G401.6 (cell line): ENCODE data around the gene RASGEF1C.
"Not testable (repeated sequence)": the region's sequence is repeated elsewhere in the genome, so short reads cannot be mapped to it uniquely, and the experiment has no call there.

Experiments
- FAIRE-seq: peaks from 2 replicates; lab custom pipeline; 2012; peaks lifted over from hg19 to GRCh38; lab: Jason Lieb, UNC

Gene RASGEF1C

GRCh38 chr5:180135967-180136629, 72.9 kb downstream of the RASGEF1C start:
- FAIRE-seq: no peak

DNA sequence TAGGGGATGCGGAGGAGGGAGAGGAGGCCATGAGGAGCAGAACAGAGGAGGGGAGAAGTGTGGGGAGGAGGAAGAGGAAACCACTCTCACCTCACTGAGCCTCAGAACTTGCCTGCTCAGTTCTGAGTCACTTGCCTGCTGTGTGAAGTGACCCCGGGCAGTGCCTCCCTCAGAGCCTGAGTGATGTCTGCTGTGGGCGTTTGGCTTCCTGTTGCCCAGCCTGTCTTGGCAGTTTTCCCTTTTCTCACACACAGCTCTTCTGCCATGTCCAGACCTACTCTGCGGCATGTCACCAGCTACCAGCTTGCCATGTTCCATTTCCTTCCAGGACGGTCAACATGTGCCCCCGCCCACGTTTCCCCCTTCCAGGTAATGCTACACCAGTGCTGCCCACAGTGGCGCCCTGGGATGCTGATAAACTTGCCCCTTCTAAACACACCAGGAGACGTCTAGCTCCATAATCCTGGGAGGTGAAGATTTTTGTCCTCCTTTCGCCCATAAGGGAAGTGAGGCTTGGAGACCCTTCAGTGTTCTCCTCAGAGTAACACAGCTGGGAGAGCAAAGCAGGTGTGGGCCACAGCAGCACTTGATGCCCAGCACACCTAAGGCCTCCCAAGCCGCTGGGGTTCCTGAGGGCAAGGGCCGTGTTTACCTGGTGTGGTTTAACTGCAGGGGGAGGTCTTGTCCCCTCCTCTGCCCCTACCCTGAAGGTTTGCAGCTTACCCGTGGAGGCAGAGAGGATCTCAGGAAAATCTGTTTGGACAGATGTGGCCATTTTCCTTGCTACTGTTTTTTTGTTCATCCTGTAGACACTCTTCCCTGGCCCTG, 73.7 kb downstream of the RASGEF1C start:
- no peak for FAIRE-seq

DNA sequence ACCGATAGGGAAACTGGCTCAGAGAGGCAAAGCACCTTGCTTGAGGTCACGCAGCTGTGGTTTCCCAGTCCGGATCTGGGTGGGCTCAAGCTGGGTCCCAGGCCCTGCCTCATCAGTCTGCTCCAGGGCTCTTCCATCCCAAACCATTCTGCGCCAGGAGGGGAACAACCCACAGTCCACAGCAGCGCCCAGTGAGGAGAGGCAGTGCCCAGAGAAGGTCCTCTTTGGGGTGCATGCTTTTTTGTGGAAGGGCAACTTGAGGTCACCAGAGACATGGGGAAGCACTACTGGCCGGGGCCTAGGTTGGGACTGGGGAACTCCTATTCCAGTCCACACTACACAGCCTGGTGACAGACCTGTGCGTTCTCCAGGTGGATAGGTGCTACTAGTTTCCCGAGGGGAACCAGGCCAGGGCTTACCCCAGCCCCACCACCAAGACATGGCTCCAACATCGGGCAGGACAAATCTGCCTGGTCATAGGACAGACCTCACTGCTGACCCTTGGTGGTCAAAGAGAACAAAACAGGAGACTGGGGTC, 75.0 kb downstream of the RASGEF1C start:
- FAIRE-seq: no peak

GRCh38 chr5:180133551-180133950, 75.5 kb downstream of the RASGEF1C start:
- no peak for FAIRE-seq

- FAIRE-seq: no peak
Observed at GRCh38 chr5:180133060-180133459, 76.0 kb downstream of the RASGEF1C start.

- FAIRE-seq: no peak
Observed at GRCh38 chr5:180130876-180131740, 77.9 kb downstream of the RASGEF1C start.

DNA sequence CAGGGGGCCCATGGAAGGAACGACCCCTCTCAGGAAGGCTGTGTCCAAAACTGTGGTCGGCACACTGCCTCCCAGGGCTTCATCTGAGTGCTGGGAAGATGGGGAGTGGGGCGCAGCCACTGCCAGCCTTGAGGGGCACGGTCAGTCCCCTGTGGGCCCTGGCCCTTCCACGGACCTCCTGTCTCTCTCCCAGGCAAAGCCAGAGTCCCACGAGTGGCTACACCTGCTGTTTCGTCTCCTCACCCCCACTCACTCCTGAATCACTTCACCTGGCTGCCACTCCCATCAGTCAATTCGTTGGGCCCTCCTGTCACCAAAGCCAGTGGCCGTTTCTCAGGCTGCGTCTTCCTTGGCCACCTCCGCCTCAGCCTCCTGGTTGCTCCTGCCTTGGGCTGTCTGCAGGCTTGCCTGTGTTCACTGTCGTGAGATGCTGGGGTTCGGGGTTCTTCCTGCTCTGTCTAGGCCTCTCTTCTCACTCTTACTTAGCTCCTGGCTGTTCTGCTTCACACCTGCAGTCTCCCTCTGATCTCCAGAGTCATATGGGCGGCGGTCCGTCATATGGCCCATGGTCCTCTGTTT, 78.6 kb downstream of the RASGEF1C start:
- FAIRE-seq: no peak

DNA sequence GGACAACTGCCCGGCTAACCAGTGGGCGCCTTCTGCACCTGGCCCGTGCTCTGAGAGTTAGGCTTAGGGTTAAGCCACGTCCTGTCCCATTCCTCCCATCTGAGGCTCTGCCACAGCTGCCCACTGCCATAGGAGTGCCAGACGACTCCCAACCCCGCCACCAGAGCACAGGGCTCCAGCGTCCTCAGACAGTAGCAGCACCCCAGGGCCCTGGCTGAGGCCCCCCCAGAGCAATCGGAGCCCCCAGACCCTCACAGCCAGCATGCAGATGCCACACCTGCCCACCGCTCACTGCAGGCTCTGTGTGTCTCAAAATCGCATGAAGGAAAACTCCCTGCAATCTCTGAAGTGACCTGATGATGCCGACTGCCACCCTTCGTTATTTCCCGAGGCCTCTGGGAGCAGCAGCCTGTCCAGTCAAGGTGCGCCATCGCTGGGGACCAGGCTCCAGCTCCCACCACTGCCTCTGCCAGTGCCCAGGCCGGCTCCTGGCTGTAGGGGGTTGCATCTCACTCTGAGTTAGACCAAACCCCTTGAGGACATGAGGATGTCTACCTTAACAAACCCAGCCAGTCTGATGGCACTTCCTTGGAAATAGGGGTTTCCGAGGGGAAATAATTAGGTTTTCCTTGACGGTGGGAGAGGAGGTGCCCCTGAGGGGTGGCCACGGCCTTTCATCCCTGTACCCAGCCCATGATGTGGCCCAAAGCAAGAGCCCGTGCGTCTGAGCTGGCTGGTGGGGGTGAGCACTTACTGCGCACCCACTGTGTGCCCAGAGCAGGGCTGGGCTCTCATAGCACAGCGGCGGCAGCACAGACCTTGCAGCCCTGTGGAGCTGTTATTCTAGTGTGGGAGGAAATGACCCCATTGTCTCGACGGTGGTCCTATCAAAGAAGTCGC, 79.5 kb downstream of the RASGEF1C start:
- no peak for FAIRE-seq

- no peak for FAIRE-seq
Observed at GRCh38 chr5:180128671-180129261, 80.2 kb downstream of the RASGEF1C start.

DNA sequence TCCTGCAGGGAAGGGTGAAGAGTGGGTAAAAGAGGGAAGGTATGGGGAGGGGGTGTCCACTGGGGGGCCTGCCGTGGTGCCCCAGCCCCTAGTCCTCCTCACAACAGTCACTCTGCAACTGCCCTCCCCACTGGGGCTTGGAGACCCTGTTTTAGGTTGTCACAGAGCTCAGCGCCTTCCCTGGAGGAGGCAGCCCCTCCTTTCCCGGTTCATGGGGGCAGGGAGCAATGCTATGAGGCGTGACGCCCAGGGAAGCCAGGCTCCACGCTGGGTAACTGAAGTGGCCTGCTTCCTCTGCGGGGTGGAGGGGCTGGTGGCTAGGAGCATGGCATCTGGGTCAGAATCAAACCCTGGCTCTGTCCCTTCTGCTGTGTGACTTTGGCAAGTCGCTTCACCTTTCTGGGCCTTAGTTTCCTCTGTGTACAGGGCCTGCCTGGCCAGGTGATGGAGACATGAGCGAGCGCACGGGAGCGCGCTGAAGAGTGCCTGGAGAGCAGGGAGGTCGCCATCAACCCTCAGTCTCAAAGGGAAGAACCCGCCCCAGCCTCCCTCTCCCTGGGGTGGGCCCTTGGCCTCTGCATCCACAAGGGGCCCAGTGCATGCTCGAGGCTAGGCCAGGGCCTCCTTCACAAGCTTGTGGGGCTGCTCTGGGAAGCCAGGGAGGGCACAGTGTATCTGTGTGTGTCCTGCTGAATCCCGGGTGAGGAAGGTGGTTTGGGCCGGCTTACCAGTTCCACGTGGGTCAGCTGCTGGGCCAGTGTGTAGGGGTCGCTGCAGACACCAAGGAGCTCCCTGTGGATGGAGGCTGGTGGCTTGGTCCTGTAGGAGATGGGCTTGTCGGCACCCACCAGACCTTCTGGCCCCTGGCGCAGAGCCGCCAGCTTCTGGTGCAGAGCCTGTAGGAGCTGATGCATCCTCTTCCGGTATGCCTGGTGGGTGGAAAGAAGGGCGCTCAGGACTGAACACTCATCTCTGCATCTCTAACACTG, 81.0 kb downstream of the RASGEF1C start:
- FAIRE-seq: no peak

GRCh38 chr5:180126716-180127681, 82.0 kb downstream of the RASGEF1C start:
- no peak for FAIRE-seq

DNA sequence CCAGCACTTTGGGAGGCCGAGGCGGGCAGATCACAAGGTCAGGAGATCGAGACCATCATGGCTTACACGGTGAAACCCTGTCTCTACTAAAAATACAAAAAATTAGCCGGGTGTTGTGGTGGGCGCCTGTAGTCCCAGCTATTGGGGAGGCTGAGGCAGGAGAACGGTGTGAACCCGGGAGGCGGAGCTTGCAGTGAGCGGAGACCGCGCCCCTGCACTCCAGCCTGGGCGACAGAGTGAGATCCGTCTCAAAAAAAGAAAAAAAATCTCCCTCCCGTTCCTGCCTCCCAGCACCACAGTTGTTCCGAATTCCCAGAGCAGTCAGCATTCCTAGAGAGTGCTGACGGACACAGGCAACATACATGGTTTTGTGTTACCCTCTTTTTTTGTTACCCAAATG, 82.9 kb downstream of the RASGEF1C start:
- FAIRE-seq: not testable (repeated sequence)

DNA sequence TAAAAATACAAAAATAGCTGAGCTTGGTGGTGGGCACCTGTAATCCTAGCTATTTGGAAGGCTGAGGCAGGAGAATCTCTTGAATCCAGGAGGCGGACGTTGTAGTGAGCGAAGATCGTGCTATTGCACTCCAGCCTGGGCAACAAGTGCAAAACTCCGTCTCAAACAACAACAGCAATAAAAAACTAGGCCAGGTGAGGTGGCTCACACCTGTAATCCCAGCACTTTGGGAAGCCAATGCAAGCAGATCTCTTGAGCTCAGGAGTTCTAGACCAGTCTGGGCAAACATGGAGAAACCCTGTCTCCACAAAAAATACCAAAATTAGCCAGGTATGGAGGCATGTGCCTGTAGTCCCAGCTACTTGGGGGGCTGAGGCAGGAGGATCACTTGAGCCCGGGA, 84.3 kb downstream of the RASGEF1C start:
- not testable (repeated sequence) for FAIRE-seq

GRCh38 chr5:180122875-180123274, 86.1 kb downstream of the RASGEF1C start:
- no peak for FAIRE-seq

GRCh38 chr5:180121826-180122413, 87.1 kb downstream of the RASGEF1C start:
- no peak for FAIRE-seq

GRCh38 chr5:180120237-180121101, 88.5 kb downstream of the RASGEF1C start:
- FAIRE-seq: no peak

- FAIRE-seq: no peak
Observed at GRCh38 chr5:180119903-180120236, 89.1 kb downstream of the RASGEF1C start.
